GM23338 (cell line): ENCODE results near the gene ANKRD63. TPM values are rescaled to one million over a fixed set of nuclear protein-coding genes. Genes with fewer than 3 reads are reported as not detected.

ENCODE experiments used
- ATAC-seq: fragments of 200-7000 bp; cut with Tn5 transposase; 3 replicates; pipeline ENCODE4 v1.9.1; 2020
- DNase-seq: peaks from one replicate; pipeline ENCODE4 v3.0.0-alpha.2; 2015; ENCODE audit warnings: low spot score
- H2AFZ ChIP-seq: fragments of 200-600 bp; sonication (generic); 2 replicates; pipeline ENCODE4 v1.8.0; 2016; ENCODE audit warnings: antibody characterized with exemption, mild to moderate bottlenecking, moderate library complexity
- H3F3A ChIP-seq: fragments of 200-600 bp; sonication (generic); replicated peaks from 2 replicates; pipeline ENCODE4 v1.8.0; 2017; ENCODE audit warnings: antibody characterized with exemption, mixed run types, low read depth
- H3K27ac ChIP-seq: fragments of 200-600 bp; sonication (generic); 2 replicates; pipeline ENCODE4 v1.6.1; 2016; ENCODE audit warnings: low read depth
- H3K27me3 ChIP-seq: fragments of 200-600 bp; sonication (generic); 2 replicates; pipeline ENCODE4 v1.8.0; 2016; ENCODE audit warnings: mild to moderate bottlenecking, mixed run types, moderate library complexity; ENCODE audit not compliant: insufficient read depth
- H3K36me3 ChIP-seq: fragments of 200-600 bp; sonication (generic); 2 replicates; pipeline ENCODE4 v1.8.0; 2016; ENCODE audit warnings: mild to moderate bottlenecking; ENCODE audit not compliant: insufficient read depth
- H3K4me1 ChIP-seq: fragments of 200-600 bp; sonication (generic); 2 replicates; pipeline ENCODE4 v1.8.0; 2016; ENCODE audit warnings: mild to moderate bottlenecking, moderate library complexity; ENCODE audit not compliant: insufficient read depth
- H3K4me2 ChIP-seq: fragments of 200-600 bp; sonication (generic); 2 replicates; pipeline ENCODE4 v1.7.1; 2017; ENCODE audit warnings: mixed run types
- H3K4me3 ChIP-seq: fragments of 200-600 bp; sonication (generic); 2 replicates; pipeline ENCODE4 v1.6.1; 2016; ENCODE audit warnings: mixed run types
- H3K79me2 ChIP-seq: fragments of 200-600 bp; sonication (generic); replicated peaks from 2 replicates; pipeline ENCODE4 v1.8.0; 2017; ENCODE audit warnings: mild to moderate bottlenecking; ENCODE audit not compliant: insufficient read depth
- H3K9me2 ChIP-seq: fragments of 200-600 bp; sonication (generic); 2 replicates; pipeline ENCODE4 v1.8.0; 2017; ENCODE audit not compliant: insufficient read depth
- H4K20me1 ChIP-seq: fragments of 200-600 bp; sonication (generic); replicated peaks from 2 replicates; pipeline ENCODE4 v1.8.0; 2017; ENCODE audit warnings: mild to moderate bottlenecking; ENCODE audit not compliant: insufficient read depth
- H3K27ac Mint-ChIP-seq: 2 replicates; pipeline ENCODE4 v1.8.0; 2020; ENCODE audit warnings: inconsistent platforms, mild to moderate bottlenecking, moderate library complexity, mixed read lengths
- H3K27me3 Mint-ChIP-seq: 3 replicates; pipeline ENCODE4 v1.8.0; 2022; ENCODE audit warnings: low read depth, mild to moderate bottlenecking, moderate library complexity, mixed read lengths, inconsistent platforms; ENCODE audit not compliant: insufficient read depth, poor library complexity
- H3K36me3 Mint-ChIP-seq: 3 replicates; pipeline ENCODE4 v1.8.0; 2021; ENCODE audit warnings: low read depth, mild to moderate bottlenecking, inconsistent platforms, moderate library complexity, mixed read lengths
- H3K4me1 Mint-ChIP-seq: 3 replicates; pipeline ENCODE4 v1.8.0; 2020; ENCODE audit warnings: mild to moderate bottlenecking, inconsistent platforms, mixed read lengths
- H3K4me3 Mint-ChIP-seq: 3 replicates; pipeline ENCODE4 v1.8.0; 2021; ENCODE audit warnings: moderate library complexity, mild to moderate bottlenecking, inconsistent platforms, mixed read lengths
- H3K9me3 Mint-ChIP-seq: 3 replicates; pipeline ENCODE4 v1.8.0; 2020; ENCODE audit warnings: moderate library complexity, mild to moderate bottlenecking, inconsistent platforms, mixed read lengths
- EZH2 ChIP-seq: fragments of 200-600 bp; sonication (generic); IDR thresholded peaks from one replicate; pipeline ENCODE4 v1.8.0; 2017; ENCODE audit warnings: antibody characterized with exemption, mild to moderate bottlenecking, low read depth; ENCODE audit not compliant: unreplicated experiment
- long read RNA-seq: library from polyadenylated mRNA; unstranded; transcript quantifications from one replicate; pipeline ENCODE4 v2.0.0, GENCODE V29; 2020; ENCODE audit not compliant: unreplicated experiment
- polyA plus RNA-seq: library from polyadenylated mRNA; unstranded; fragments of >200 nt; fragmentation: Nextera tagmentation; extraction: Ambion mirVana; gene quantifications from 2 replicates; pipeline ENCODE4 v1.2.1, GENCODE V29; 2016
- total RNA-seq: library from RNA; depleted of rRNA; stranded (reverse); fragments of >200 nt; shearing (Covaris generic); gene quantifications from 2 replicates; pipeline ENCODE4 v1.2.3, GENCODE V29; 2014; rRNA removed
- TF ChIP-seq, protein P1 (sequence below): fragments of 250-450 bp; sonication (Bioruptor Pico); IDR thresholded peaks from 2 replicates; pipeline ENCODE4 v1.5.0; 2020; ENCODE audit warnings: mild to moderate bottlenecking, moderate library complexity

The ANKRD63 gene, protein sequence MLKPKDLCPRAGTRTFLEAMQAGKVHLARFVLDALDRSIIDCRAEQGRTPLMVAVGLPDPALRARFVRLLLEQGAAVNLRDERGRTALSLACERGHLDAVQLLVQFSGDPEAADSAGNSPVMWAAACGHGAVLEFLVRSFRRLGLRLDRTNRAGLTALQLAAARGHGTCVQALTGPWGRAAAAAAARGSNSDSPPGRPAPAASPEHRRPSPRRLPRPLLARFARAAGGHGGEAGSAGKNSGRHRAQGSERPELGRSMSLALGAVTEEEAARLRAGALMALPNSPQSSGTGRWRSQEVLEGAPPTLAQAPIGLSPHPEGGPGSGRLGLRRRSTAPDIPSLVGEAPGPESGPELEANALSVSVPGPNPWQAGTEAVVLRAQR
- total RNA-seq (0.59 and 0.74 TPM in 2 replicates), polyA plus RNA-seq (not detected in 2 replicates)
- long read RNA-seq, result 0 reads

DNA sequence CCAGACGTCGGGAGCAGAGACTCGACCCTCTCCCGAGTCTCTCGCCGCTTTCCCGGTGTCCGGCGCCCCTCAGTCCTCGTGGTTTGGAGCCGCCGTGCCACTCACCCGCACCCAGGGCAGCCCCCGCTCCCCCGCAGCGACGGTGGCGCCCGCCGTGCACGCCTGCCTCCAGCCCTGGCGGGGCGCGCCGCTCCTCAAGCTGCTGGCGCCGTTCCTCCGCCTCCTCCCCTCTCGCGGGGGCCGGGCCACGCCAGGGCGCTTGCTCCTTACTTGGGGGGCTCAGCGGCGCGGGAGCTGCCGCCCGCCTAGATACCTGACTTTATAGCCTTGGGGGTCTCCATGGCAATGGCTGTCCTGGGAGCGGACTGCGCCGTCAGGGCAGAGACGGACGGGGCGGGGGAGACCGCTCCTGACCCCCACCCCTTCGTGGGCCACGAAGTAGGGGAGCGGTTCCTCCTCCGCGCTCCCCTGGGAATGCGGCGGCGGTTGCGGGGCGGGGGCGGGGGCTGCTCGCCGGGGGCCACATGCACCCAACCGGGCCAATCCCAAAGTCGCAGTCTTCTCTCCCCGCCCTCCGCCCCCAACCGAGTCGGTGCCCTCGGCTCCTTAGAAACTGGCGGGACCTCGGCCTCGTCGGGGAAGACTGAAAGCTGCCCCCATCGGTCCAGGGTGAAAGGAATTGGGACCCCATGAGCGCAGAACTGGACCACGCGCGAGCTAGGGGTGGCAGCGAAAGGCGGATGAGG, at the start of gene ANKRD63:
ANKRD63 (minus strand) TSS at position 196 of the 746 bp plus-strand sequence. CDS start 478 bp downstream, outside the sequence.
- Histone ChIP-seq H3K79me2 (no peaks in the 10 kb centered on the region), H3K36me3 (no peaks in the 10 kb centered on the region), H3F3A (peaks cover 28% of the 10 kb centered on the region), H3K9me2 (no peaks in the 10 kb centered on the region), H3K27ac (no peak within 1 kb of the TSS), H2AFZ (peak within 1 kb of the TSS; percentile 90), H4K20me1 (no peaks in the 10 kb centered on the region), H3K4me1 (peaks cover 41% of the 10 kb centered on the region), H3K4me3 (peak within 1 kb of the TSS; percentile 62), H3K27me3 (peaks cover 88% of the 10 kb centered on the region), H3K4me2 (peak within 1 kb of the TSS; percentile 86)
- Mint-ChIP-seq H3K36me3 (peaks cover 2% of the 10 kb centered on the region; the same call in 1 of the 3 replicates), H3K4me3 (peak within 1 kb of the TSS; percentile 65), H3K27ac (no peak within 1 kb of the TSS), H3K27me3 (peaks cover 66% of the 10 kb centered on the region), H3K4me1 (peaks cover 57% of the 10 kb centered on the region), H3K9me3 (no peaks in the 10 kb centered on the region)
- ATAC-seq (peak; percentile 1), DNase-seq (peak; percentile 48)
- TF ChIP-seq EZH2, result peak; percentile 67
- TF ChIP-seq, protein P1, sequence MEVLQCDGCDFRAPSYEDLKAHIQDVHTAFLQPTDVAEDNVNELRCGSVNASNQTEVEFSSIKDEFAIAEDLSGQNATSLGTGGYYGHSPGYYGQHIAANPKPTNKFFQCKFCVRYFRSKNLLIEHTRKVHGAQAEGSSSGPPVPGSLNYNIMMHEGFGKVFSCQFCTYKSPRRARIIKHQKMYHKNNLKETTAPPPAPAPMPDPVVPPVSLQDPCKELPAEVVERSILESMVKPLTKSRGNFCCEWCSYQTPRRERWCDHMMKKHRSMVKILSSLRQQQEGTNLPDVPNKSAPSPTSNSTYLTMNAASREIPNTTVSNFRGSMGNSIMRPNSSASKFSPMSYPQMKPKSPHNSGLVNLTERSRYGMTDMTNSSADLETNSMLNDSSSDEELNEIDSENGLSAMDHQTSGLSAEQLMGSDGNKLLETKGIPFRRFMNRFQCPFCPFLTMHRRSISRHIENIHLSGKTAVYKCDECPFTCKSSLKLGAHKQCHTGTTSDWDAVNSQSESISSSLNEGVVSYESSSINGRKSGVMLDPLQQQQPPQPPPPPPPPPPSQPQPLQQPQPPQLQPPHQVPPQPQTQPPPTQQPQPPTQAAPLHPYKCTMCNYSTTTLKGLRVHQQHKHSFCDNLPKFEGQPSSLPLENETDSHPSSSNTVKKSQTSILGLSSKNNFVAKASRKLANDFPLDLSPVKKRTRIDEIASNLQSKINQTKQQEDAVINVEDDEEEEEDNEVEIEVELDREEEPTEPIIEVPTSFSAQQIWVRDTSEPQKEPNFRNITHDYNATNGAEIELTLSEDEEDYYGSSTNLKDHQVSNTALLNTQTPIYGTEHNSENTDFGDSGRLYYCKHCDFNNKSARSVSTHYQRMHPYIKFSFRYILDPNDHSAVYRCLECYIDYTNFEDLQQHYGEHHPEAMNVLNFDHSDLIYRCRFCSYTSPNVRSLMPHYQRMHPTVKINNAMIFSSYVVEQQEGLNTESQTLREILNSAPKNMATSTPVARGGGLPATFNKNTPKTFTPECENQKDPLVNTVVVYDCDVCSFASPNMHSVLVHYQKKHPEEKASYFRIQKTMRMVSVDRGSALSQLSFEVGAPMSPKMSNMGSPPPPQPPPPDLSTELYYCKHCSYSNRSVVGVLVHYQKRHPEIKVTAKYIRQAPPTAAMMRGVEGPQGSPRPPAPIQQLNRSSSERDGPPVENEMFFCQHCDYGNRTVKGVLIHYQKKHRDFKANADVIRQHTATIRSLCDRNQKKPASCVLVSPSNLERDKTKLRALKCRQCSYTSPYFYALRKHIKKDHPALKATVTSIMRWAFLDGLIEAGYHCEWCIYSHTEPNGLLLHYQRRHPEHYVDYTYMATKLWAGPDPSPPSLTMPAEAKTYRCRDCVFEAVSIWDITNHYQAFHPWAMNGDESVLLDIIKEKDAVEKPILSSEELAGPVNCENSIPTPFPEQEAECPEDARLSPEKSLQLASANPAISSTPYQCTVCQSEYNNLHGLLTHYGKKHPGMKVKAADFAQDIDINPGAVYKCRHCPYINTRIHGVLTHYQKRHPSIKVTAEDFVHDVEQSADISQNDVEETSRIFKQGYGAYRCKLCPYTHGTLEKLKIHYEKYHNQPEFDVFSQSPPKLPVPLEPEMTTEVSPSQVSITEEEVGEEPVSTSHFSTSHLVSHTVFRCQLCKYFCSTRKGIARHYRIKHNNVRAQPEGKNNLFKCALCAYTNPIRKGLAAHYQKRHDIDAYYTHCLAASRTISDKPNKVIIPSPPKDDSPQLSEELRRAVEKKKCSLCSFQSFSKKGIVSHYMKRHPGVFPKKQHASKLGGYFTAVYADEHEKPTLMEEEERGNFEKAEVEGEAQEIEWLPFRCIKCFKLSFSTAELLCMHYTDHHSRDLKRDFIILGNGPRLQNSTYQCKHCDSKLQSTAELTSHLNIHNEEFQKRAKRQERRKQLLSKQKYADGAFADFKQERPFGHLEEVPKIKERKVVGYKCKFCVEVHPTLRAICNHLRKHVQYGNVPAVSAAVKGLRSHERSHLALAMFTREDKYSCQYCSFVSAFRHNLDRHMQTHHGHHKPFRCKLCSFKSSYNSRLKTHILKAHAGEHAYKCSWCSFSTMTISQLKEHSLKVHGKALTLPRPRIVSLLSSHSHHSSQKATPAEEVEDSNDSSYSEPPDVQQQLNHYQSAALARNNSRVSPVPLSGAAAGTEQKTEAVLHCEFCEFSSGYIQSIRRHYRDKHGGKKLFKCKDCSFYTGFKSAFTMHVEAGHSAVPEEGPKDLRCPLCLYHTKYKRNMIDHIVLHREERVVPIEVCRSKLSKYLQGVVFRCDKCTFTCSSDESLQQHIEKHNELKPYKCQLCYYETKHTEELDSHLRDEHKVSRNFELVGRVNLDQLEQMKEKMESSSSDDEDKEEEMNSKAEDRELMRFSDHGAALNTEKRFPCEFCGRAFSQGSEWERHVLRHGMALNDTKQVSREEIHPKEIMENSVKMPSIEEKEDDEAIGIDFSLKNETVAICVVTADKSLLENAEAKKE (CRISPR knock-in tag), result no peak
